B cell (primary cell): ENCODE measurements around the gene TCERG1L. TPM values are rescaled to one million over a fixed set of nuclear protein-coding genes. Genes with fewer than 3 reads are reported as not detected.

Experiments
- ATAC-seq: fragments of 200-7000 bp; cut with Tn5 transposase; one replicate; pipeline ENCODE4 v1.10.0; 2021; ENCODE audit warnings: low read depth, mild to moderate bottlenecking, moderate number of reproducible peaks, moderate library complexity
- CTCF ChIA-PET: fragments of 350-600 bp; sonication (Branson Sonifier 250); formaldehyde crosslinking; loops from one replicate; lab custom pipeline; 2021; ENCODE audit warnings: antibody characterized with exemption, inconsistent platforms; lab: Charles Lee
- POLR2A ChIA-PET: fragments of 350-600 bp; sonication (Branson Sonifier 250); formaldehyde crosslinking; loops from one replicate; lab custom pipeline; 2021; ENCODE audit warnings: antibody characterized with exemption; lab: Charles Lee
- DNase-seq: peaks from one replicate; pipeline ENCODE4 v3.0.0; 2013
- H2AFZ ChIP-seq: 2 replicates; pipeline ENCODE4 v1.6.1; 2012; ENCODE audit warnings: mild to moderate bottlenecking, low read depth, low read length; ENCODE audit not compliant: insufficient read depth, poor library complexity, severe bottlenecking
- H3K27ac ChIP-seq, 2 donors: 1 replicate in 1 of 2; 2 replicates in 1 of 2; pipeline ENCODE4 v1.5.1; 2012 to 2013; ENCODE audit warnings: low read length in 2 of 2, mild to moderate bottlenecking in 2 of 2, moderate library complexity in 1 of 2
- H3K27me3 ChIP-seq, 4 experiments: fragments of 200-600 bp in 1 of 4; sonication (generic) in 1 of 4; replicated peaks in 1 of 4; 1 replicate in 2 of 4; 2 replicates in 2 of 4; pipeline versions ENCODE4 v1.6.1 to v1.7.0; 2013 to 2016; ENCODE audit warnings: low read length in 3 of 4, mild to moderate bottlenecking in 2 of 4, mixed read lengths in 1 of 4, moderate library complexity in 1 of 4; ENCODE audit not compliant: insufficient read depth in 4 of 4, control insufficient read depth in 3 of 4; ENCODE audit errors: control extremely low read depth in 1 of 4
- H3K36me3 ChIP-seq, 2 experiments: replicated peaks in 1 of 2; 1 replicate in 1 of 2; 2 replicates in 1 of 2; pipeline versions ENCODE4 v1.6.1 to v1.7.1; 2013; ENCODE audit warnings: low read length in 1 of 2; ENCODE audit not compliant: insufficient read depth in 2 of 2, control insufficient read depth in 1 of 2; ENCODE audit errors: control extremely low read depth in 1 of 2, extremely low read depth in 1 of 2
- H3K4me1 ChIP-seq, 2 donors: fragments of 200-600 bp in 1 of 2; sonication (generic) in 1 of 2; 1 replicate in 1 of 2; 2 replicates in 1 of 2; pipeline versions ENCODE4 v1.5.1 to v1.6.1; 2013 to 2017; ENCODE audit warnings: low read length in 2 of 2; ENCODE audit not compliant: control insufficient read depth in 2 of 2, insufficient read depth in 2 of 2
- H3K4me2 ChIP-seq: replicated peaks from 2 replicates; pipeline ENCODE3; 2012; ENCODE audit warnings: mild to moderate bottlenecking, low read depth, low read length; ENCODE audit not compliant: poor library complexity, severe bottlenecking
- H3K4me3 ChIP-seq, 5 experiments: fragments of 200-600 bp in 1 of 5; sonication (generic) in 1 of 5; 1 replicate in 3 of 5; 2 replicates in 2 of 5; pipeline versions ENCODE4 v1.5.1 to v1.7.0; 2011 to 2016; ENCODE audit warnings: low read length in 4 of 5, mild to moderate bottlenecking in 4 of 5, low read depth in 2 of 5, control low read depth in 1 of 5, moderate library complexity in 1 of 5; ENCODE audit not compliant: insufficient read depth in 1 of 5; ENCODE audit errors: control extremely low read depth in 1 of 5, extremely low read depth in 1 of 5
- H3K79me2 ChIP-seq: fragments of 200-600 bp; sonication (generic); one replicate; pipeline ENCODE4 v1.6.0; 2016; ENCODE audit warnings: low read length; ENCODE audit not compliant: control insufficient read depth, insufficient read depth
- H3K9ac ChIP-seq: fragments of 200-600 bp; sonication (generic); 2 replicates; pipeline ENCODE4 v1.6.1; 2017; ENCODE audit warnings: mild to moderate bottlenecking, low read length, moderate library complexity
- H3K9me3 ChIP-seq, 3 donors: one replicate each; pipeline versions ENCODE4 v1.6.1 to v1.7.1; 2013; ENCODE audit warnings: low read length in 2 of 3; ENCODE audit not compliant: control insufficient read depth in 2 of 3, insufficient read depth in 1 of 3; ENCODE audit errors: control extremely low read depth in 1 of 3
- H4K20me1 ChIP-seq: 2 replicates; pipeline ENCODE4 v1.6.0; 2012; ENCODE audit warnings: mild to moderate bottlenecking, low read length; ENCODE audit not compliant: insufficient read depth, control insufficient read depth, poor library complexity, severe bottlenecking
- H3K27ac Mint-ChIP-seq: one replicate; pipeline ENCODE4 v1.8.0; 2021; ENCODE audit warnings: mixed read lengths
- H3K27me3 Mint-ChIP-seq: one replicate; pipeline ENCODE4 v1.8.0; 2021; ENCODE audit warnings: mixed read lengths
- H3K4me1 Mint-ChIP-seq: one replicate; pipeline ENCODE4 v1.8.0; 2021; ENCODE audit warnings: mixed read lengths
- H3K4me3 Mint-ChIP-seq: one replicate; pipeline ENCODE4 v1.8.0; 2021; ENCODE audit warnings: mixed read lengths
- H3K9me3 Mint-ChIP-seq: one replicate; pipeline ENCODE4 v1.8.0; 2022; ENCODE audit warnings: mixed read lengths; ENCODE audit not compliant: insufficient read depth
- EZH2 ChIP-seq: IDR thresholded peaks from 2 replicates; pipeline ENCODE4 v1.6.1; 2012; ENCODE audit warnings: borderline replicate concordance, low read depth, mild to moderate bottlenecking, moderate library complexity, low read length; ENCODE audit not compliant: insufficient read depth, poor library complexity, severe bottlenecking
- WGBS: methylation state at CpG from one replicate; pipeline ENCODE4 v1.1.5; 2013; ENCODE audit warnings: missing lambda C conversion rate; ENCODE audit not compliant: insufficient coverage; 5-methylcytosine and 5-hydroxymethylcytosine counted together
- intact Hi-C: fragments of 100-400 bp; cut with micrococcal nuclease; formaldehyde crosslinking; loops from one replicate; pipeline ENCODE4 v1.10.0; 2022
- polyA plus RNA-seq: library from polyadenylated mRNA; depleted of rRNA; stranded (reverse); fragments of >200 nt; gene quantifications from 2 replicates; pipeline ENCODE4 v1.2.3, GENCODE V29; 2012
- total RNA-seq, 2 donors: library from RNA; stranded (reverse); fragments of 120-200 nt in 1 of 2; gene quantifications; 1 replicate in 1 of 2; 2 replicates in 1 of 2; pipeline versions ENCODE4 v1.2.3 to v1.2.4, GENCODE V29; 2013 to 2022
- TF ChIP-seq, protein P1 (sequence below): fragments of 200-600 bp; IDR thresholded peaks from one replicate; pipeline ENCODE4 v1.8.0; 2022; ENCODE audit warnings: antibody characterized with exemption, mild to moderate bottlenecking

The TCERG1L gene
- total and polyA plus RNA-seq, 2 donors (not counting 1 experiment from before 2014, with no cell fraction given) = 0.10 TPM; not detected in 1

DNA sequence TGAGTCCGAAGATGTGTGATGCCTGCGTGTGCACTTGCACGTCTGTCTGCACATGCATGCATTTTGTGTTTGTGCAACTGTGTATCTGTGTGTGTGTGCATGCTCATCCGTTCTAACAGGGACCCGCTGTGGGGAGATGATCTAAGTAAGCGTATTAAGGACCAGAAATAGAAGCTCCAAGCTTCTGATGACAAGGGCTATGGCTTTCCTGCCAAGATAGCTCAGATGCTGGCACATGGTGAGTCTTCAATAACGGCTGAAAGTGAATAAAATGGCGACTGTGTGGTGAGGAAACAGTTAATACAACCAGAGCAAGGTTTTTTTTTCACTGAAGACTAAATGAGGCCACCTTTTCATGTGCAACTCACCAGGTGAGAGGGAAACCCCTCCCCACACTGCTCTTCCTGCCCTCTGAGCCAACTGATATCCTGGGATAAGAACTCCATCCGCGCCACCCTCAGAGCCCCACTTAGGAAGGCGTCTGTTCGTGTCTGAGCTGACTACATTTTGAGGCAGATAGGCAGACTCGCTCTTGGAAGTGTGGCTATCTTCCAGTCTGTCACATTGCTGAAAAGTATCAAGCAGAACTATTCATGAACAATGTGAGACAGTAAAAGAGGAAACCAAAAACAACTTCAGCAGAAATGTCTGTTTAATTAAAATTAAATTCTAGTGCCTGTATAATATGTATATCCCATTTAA lies 47.4 kb upstream of the TCERG1L start:
- H3K79me2 ChIP-seq = no peaks in the 10 kb centered on the region
- H3K4me3 Mint-ChIP-seq = no peak overlapping the region
- no peaks in the 10 kb centered on the region for H3K4me1 Mint-ChIP-seq
- DNase-seq (no peak), ATAC-seq (no peak)
- no peaks in the 10 kb centered on the region for H4K20me1 ChIP-seq
- H3K4me3 ChIP-seq = no peak overlapping the region
- no peaks in the 10 kb centered on the region for H3K27me3 ChIP-seq
- no peaks in the 10 kb centered on the region for H3K4me1 ChIP-seq
- intact Hi-C loops = no loop called here
- no peak for TF ChIP-seq EZH2
- TF ChIP-seq, protein P1, sequence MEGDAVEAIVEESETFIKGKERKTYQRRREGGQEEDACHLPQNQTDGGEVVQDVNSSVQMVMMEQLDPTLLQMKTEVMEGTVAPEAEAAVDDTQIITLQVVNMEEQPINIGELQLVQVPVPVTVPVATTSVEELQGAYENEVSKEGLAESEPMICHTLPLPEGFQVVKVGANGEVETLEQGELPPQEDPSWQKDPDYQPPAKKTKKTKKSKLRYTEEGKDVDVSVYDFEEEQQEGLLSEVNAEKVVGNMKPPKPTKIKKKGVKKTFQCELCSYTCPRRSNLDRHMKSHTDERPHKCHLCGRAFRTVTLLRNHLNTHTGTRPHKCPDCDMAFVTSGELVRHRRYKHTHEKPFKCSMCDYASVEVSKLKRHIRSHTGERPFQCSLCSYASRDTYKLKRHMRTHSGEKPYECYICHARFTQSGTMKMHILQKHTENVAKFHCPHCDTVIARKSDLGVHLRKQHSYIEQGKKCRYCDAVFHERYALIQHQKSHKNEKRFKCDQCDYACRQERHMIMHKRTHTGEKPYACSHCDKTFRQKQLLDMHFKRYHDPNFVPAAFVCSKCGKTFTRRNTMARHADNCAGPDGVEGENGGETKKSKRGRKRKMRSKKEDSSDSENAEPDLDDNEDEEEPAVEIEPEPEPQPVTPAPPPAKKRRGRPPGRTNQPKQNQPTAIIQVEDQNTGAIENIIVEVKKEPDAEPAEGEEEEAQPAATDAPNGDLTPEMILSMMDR = no peak
- ChIA-PET CTCF (no interaction called here), POLR2A (no interaction called here)
- H3K27me3 Mint-ChIP-seq = no peaks in the 10 kb centered on the region
- H3K27ac Mint-ChIP-seq = no peak overlapping the region
- H3K9me3 ChIP-seq = peaks cover 0 to 22% (median 0%) of the 10 kb centered on the region in 3 donors
- no peak overlapping the region for H3K27ac ChIP-seq
- H3K9ac ChIP-seq = no peak overlapping the region
- WGBS = 81% methylated on average over 11 of the region's 13 CpGs
- peaks cover 7% of the 10 kb centered on the region for H3K9me3 Mint-ChIP-seq
- no peak overlapping the region for H2AFZ ChIP-seq
- H3K36me3 ChIP-seq = no peaks in the 10 kb centered on the region
- H3K4me2 ChIP-seq = no peak overlapping the region

DNA sequence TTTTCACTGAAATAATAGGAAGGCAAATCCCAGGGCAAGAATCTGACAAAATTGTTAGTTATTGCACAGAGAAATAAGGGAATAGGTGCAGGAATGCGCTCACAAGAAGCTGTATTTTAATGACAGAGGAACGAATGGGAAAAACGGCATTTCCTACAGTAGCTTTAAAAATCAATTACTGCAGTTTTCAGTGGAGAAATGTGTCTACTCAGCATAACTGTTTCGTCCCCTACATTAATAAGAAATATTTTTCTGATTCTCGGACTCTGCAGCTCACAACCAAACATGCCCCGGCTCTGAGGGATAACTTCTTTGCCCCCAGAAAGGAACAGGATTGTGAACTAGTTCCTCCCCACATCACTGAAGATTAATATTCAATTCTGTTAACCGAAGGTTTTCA lies 44.9 kb upstream of the TCERG1L start:
- H3K27ac ChIP-seq = no peak overlapping the region
- intact Hi-C loops = no loop called here
- no peak overlapping the region for H2AFZ ChIP-seq
- peaks cover 0 to 31% (median 0%) of the 10 kb centered on the region in 3 donors for H3K9me3 ChIP-seq
- H3K4me3 ChIP-seq = no peak overlapping the region
- H3K9me3 Mint-ChIP-seq = peaks cover 4% of the 10 kb centered on the region
- ATAC-seq (no peak), DNase-seq (no peak)
- no peaks in the 10 kb centered on the region for H3K36me3 ChIP-seq
- no peaks in the 10 kb centered on the region for H3K4me1 Mint-ChIP-seq
- no peak overlapping the region for H3K4me2 ChIP-seq
- H3K27ac Mint-ChIP-seq = no peak overlapping the region
- 90% methylated on average over 4 of the region's 7 CpGs for WGBS
- H3K27me3 ChIP-seq = no peaks in the 10 kb centered on the region
- no peaks in the 10 kb centered on the region for H3K79me2 ChIP-seq
- POLR2A ChIA-PET = no interaction called here
- CTCF ChIA-PET = no interaction called here
- no peaks in the 10 kb centered on the region for H3K27me3 Mint-ChIP-seq
- H3K9ac ChIP-seq = no peak overlapping the region
- no peaks in the 10 kb centered on the region for H4K20me1 ChIP-seq
- H3K4me3 Mint-ChIP-seq = no peak overlapping the region
- TF ChIP-seq EZH2 = no peak
- TF ChIP-seq, protein P1 = no peak
- no peaks in the 10 kb centered on the region for H3K4me1 ChIP-seq
